ENCODE measurements around the gene LGR4. TPM values are rescaled to one million over a fixed set of nuclear protein-coding genes. Genes with fewer than 3 reads are reported as not detected.

Gene LGR4
- total and polyA plus RNA-seq, 2 of the 13 experiments (the other 11 are each of a cell fraction or from before 2014, with no cell fraction given) = 42.1 to 68.7 TPM

GRCh38 chr11:27487706-27488105 lies 15.1 kb upstream of the LGR4 start:
- Histone ChIP-seq H4K20me1 (ENCODE audit: insufficient read depth, low read length) (no peaks in the 10 kb centered on the region), H3K9ac (ENCODE audit: insufficient read depth, low read depth, low read length) (no peak overlapping the region), H3K4me2 (ENCODE audit: low read depth, low read length) (no peak overlapping the region), H3K4me1 (ENCODE audit: insufficient read depth, low read length) (peaks cover 6% of the 10 kb centered on the region; the same call in 1 of the 2 replicates), H3K4me3 (replicated peaks in 1 of 3; ENCODE audit: insufficient read depth in 1 of 3, low read depth in 2 of 3, low read length in 3 of 3) (no peak overlapping the region), H3K79me2 (ENCODE audit: insufficient read depth, low read length) (no peaks in the 10 kb centered on the region), H3K27me3 (ENCODE audit: control insufficient read depth in 1 of 2, insufficient read depth in 2 of 2, low read length in 2 of 2) (no peaks in the 10 kb centered on the region), H3K36me3 (replicated peaks in 1 of 2; ENCODE audit: control insufficient read depth in 1 of 2, insufficient read depth in 2 of 2, low read length in 2 of 2) (peaks cover 2 to 18% of the 10 kb centered on the region in 2 experiments; a peak in 3 of 5 replicates), H3K9me3 (ENCODE audit: low read length) (no peaks in the 10 kb centered on the region), H2AFZ (ENCODE audit: low read length) (no peak overlapping the region), H3K27ac (ENCODE audit: extremely low read length, insufficient read depth, low read length) (no peak overlapping the region)
- BruUV-seq (replicated peaks) = no TSS peak
- no peak for FAIRE-seq
- TF ChIP-seq MBNL3 (CRISPR knock-in tag; conservative IDR thresholded peaks at IDR 0.05) = no peak
- peak; percentile 32 for TF ChIP-seq AGO2 (optimal IDR thresholded peaks at IDR 0.05; ENCODE audit: low read depth, low read length)
- TF ChIP-seq PPARG (CRISPR knock-in tag; conservative IDR thresholded peaks at IDR 0.05) = no peak
- no peak for TF ChIP-seq ADNP (CRISPR knock-in tag; IDR thresholded peaks at IDR 0.05)
- TF ChIP-seq ZFYVE20 (CRISPR knock-in tag; IDR thresholded peaks at IDR 0.05; ENCODE audit: borderline replicate concordance, low read depth) = no peak
- no peak for TF ChIP-seq ZBTB10 (CRISPR knock-in tag; IDR thresholded peaks at IDR 0.05; ENCODE audit: borderline replicate concordance)
- TF ChIP-seq TRIM22 (IDR thresholded peaks at IDR 0.05) = no peak
- no peak for TF ChIP-seq KLF16 (CRISPR knock-in tag; IDR thresholded peaks at IDR 0.05)
- POLR2A ChIA-PET = interaction anchor here (1.1 kb wide), 1 partner anchor 15 kb away, joined by 4 read pairs; the partner anchor contains the start of gene LGR4
- CTCF ChIA-PET (ENCODE audit: low intra/inter-chr PET ratio, low total read pairs) = no interaction called here
- ATAC-seq = peak; percentile 23; the same call in 1 of the 3 replicates
- 93% methylated on average over 6 of the region's 6 CpGs for WGBS (ENCODE audit: low lambda C conversion rate)
- DNase-seq (ENCODE audit: low spot score) = no peak
- in situ Hi-C loops (cut with HindIII; ENCODE audit: extremely low pct_ligation_motif_present, low pct_unique_long_range_greater_than_20kb) (loop anchor here (25.0 kb wide), 1 partner anchor 725 kb away; no protein-coding TSS in a partner anchor), intact Hi-C loops (cut with micrococcal nuclease; ENCODE audit: unreplicated experiment) (loop anchor here (2.0 kb wide), 1 partner anchor 283 kb away; no protein-coding TSS in a partner anchor)

Data from HepG2 (cell line).